GM13976 (cell line): ENCODE results near the gene NUP42.

Experiments used
- DNase-seq: peaks from one replicate; pipeline ENCODE4 v3.0.0; 2012; ENCODE audit warnings: low spot score
- CTCF ChIP-seq: IDR thresholded peaks from 2 replicates; pipeline ENCODE4 v1.5.1; 2012; ENCODE audit warnings: borderline replicate concordance, mild to moderate bottlenecking; ENCODE audit not compliant: insufficient read depth; ENCODE audit errors: extremely low read depth, missing control alignments, control extremely low read depth
- in situ Hi-C: fragments of 300-500 bp; cut with MboI; formaldehyde crosslinking; loops from one replicate; pipeline ENCODE4 v1.12.0; 2022; ENCODE audit warnings: low sequenced_read_pairs, mixed read lengths, inconsistent platforms; ENCODE audit not compliant: unreplicated experiment

NUP42 gene

DNA sequence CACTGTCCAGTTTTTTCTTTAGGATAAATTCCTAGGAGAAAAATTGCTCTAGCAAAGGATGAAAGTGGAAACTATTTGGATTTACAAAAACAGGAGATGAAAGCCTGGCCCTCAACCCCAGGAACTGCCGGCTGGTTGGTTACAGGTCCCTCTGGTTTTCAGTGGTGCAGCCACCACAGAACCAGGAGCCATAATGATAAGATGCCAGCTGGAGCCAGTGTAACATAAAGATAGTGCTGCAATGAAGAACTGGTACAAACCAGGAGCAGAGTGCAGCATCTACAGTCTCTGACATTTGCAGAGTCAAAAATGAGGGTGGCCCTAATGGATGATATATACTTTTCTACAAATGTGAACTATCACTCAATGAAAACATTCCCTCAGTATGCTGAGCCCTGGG lies 20.4 kb upstream of the NUP42 start:
- in situ Hi-C loops, result no loop called here
- no peak for TF ChIP-seq CTCF

GRCh38 chr7:23164846-23165245 lies 17.0 kb upstream of the NUP42 start:
- in situ Hi-C loops, result no loop called here

More for the DNA sequence above, 20.4 kb upstream of the NUP42 start:
- DNase-seq, result no peak

GRCh38 chr7:23165316-23165715 lies 16.5 kb upstream of the NUP42 start:
- DNase-seq, result no peak
- TF ChIP-seq CTCF, result no peak
- in situ Hi-C loops, result no loop called here

More at GRCh38 chr7:23164846-23165245, 17.0 kb upstream of the NUP42 start:
- no peak for TF ChIP-seq CTCF
- DNase-seq, result no peak

GRCh38 chr7:23167691-23168090 lies 14.2 kb upstream of the NUP42 start:
- in situ Hi-C loops, result no loop called here
- no peak for TF ChIP-seq CTCF
- no peak for DNase-seq

DNA sequence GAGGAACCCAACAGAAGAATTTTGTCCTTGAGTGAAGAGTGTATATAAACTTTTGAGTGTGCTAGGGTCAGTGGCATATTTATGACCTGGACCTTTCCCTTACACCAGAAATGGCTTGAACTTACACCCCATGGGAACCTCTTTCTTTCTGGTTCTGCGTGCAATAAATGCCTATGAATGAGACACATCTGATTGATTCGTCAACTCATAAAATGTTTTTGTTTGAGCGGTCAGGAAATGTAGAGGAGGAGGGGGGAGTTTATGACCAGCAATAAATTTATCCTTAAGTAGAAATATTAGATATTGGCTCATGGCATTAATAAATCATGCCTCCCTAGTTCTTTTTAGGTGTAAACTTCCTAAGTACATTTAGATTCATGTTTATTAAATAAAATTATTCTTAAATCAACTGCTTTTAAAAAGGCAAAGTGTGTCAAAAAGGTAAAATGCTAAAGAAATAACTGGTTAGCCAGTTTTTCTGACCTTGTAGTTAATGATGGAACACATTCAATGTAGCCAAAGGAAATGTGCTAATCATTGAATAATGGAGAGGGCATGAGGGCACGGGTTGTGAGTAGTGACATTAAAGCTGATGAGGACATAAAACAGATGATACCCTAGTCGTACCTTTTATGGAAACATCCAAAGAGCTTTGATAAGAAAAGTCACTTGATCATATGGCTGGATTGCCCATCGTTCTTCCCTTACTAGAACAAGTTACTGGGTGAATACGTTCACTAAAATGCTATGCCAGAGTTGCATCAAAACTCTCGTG lies 13.6 kb upstream of the NUP42 start:
- DNase-seq, result no peak
- in situ Hi-C loops, result no loop called here
- no peak for TF ChIP-seq CTCF

DNA sequence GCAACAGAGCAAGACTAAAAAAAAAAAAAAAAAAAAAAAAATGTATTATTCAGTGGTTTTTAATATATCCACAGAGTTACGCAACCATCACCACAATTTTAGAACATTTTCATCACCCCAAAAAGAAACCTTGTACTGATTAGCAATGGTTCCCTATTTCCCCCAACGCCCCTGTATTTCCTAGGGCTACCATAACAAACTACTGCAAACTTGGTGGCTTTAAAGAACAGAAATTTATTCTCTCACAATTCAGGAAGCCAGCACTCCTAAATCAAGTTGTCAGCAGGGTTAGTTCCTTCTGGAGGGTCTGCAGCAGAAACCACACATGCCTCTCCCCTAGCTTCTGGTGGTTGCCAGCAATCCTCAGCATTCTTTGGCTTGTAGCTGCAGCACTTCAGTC lies 5.9 kb upstream of the NUP42 start:
- no peak for DNase-seq
- in situ Hi-C loops, result no loop called here
- no peak for TF ChIP-seq CTCF

DNA sequence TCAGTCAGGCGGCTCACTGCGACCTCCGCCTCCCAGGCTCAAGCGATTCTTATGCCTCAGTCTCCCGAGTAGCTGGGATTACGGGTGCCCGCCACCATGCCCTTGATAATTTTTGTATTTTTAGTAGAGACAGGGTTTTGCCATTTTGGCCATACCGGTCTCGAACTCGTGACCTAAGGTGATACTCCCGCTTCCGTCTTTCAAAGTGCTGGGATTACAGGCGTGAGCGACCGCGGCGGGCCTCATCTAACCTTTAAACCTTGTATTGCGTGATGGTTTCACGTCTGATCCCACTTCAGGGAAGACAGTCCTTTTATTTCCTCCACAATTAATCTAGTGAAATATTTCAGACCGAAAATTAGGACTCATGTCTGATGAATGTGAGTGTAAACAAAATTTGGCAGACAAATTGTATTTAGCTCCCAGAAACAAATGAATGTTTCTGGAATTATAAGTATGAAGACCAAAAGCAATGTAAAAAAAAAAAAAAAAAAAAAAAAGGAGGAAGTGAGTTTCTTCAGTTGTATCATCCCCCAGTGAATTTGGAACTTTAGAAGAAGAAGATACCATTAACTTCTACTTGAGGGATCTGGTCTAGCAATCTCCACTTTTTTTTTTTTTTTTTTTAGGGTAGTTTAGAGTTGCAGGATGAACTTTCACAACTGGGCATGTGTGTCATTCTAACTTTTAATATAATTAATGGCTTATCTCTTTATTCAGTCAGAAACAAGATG lies 1.6 kb downstream of the NUP42 start:
- in situ Hi-C loops, result no loop called here
- TF ChIP-seq CTCF, result no peak
- DNase-seq, result no peak
